Bronchial epithelial cell (primary cell): ENCODE results near the gene TSPAN32. TPM values are rescaled to one million over a fixed set of nuclear protein-coding genes. Genes with fewer than 3 reads are reported as not detected.

ENCODE experiments used
- DNase-seq: peaks from one replicate; pipeline ENCODE4 v3.0.0-alpha.2; 2010; ENCODE audit warnings: low read depth
- FAIRE-seq: peaks from 2 replicates; lab custom pipeline; 2011; peaks lifted over from hg19 to GRCh38; lab: Jason Lieb, UNC
- H3K27me3 ChIP-seq: 2 replicates; pipeline ENCODE4 v1.5.1; 2011; ENCODE audit warnings: low read length; ENCODE audit not compliant: control insufficient read depth, insufficient read depth
- H3K36me3 ChIP-seq: 2 replicates; pipeline ENCODE4 v1.5.1; 2011; ENCODE audit warnings: low read length; ENCODE audit not compliant: control insufficient read depth, insufficient read depth
- H3K4me3 ChIP-seq: 2 replicates; pipeline ENCODE4 v1.5.1; 2011; ENCODE audit warnings: mild to moderate bottlenecking, low read depth, low read length, control low read depth
- CTCF ChIP-seq: IDR thresholded peaks from 2 replicates; pipeline ENCODE4 v1.5.1; 2011; ENCODE audit warnings: mild to moderate bottlenecking, moderate library complexity, low read length, control low read depth, inconsistent platforms; ENCODE audit not compliant: insufficient read depth, severe bottlenecking
- total RNA-seq: library from RNA; depleted of rRNA; stranded (reverse); fragments of >200 nt; gene quantifications from 2 replicates; pipeline ENCODE4 v1.2.1, GENCODE V29; 2014

The TSPAN32 gene
- total RNA-seq, 1 donor from 2014 or later: not detected

DNA sequence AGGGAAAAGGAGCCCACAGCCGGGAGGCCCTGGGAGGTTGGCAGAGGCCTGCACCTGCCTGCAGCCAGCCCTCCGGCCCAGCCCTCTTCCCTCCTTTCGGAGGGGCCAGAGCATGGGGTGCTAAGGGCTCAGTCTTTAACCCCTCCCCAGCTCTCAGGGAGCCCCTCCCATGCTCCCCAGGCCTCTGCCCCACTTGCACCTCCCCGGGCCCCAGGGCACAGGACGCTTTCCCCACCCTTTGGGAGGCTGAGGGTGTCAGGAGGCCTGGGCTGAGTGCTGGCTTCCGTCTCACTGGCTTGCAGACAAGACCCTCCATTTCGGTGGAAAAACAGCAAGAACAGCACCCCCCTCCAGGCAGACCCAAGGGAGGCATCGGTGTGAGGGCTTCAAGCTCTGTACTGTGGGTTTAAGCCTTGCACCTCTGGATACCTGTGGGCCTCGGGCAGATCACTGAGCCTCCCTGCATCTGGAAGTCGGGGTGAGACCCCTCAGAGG lies 38.7 kb upstream of the TSPAN32 start:
- Histone ChIP-seq H3K27me3 (peaks cover 3% of the 10 kb centered on the region), H3K4me3 (no peak overlapping the region), H3K36me3 (no peaks in the 10 kb centered on the region)
- DNase-seq: no peak
- no peak for TF ChIP-seq CTCF
- no peak for FAIRE-seq

- TF ChIP-seq CTCF: no peak
- Histone ChIP-seq H3K4me3 (no peak overlapping the region), H3K36me3 (no peaks in the 10 kb centered on the region), H3K27me3 (peaks cover 3% of the 10 kb centered on the region)
- DNase-seq (no peak), FAIRE-seq (no peak)
Observed at GRCh38 chr11:2263724-2264360, 38.0 kb upstream of the TSPAN32 start.

- H3K27me3 ChIP-seq: peaks cover 3% of the 10 kb centered on the region
- no peak for TF ChIP-seq CTCF
- no peak for FAIRE-seq
- H3K4me3 ChIP-seq: no peak overlapping the region
- H3K36me3 ChIP-seq: no peaks in the 10 kb centered on the region
- no peak for DNase-seq
Observed at GRCh38 chr11:2264366-2265053, 37.3 kb upstream of the TSPAN32 start.

- no peak for TF ChIP-seq CTCF
- DNase-seq: no peak
- H3K36me3 ChIP-seq: no peaks in the 10 kb centered on the region
- peaks cover 3% of the 10 kb centered on the region for H3K27me3 ChIP-seq
- no peak overlapping the region for H3K4me3 ChIP-seq
- no peak for FAIRE-seq
Observed at GRCh38 chr11:2265396-2265795, 36.4 kb upstream of the TSPAN32 start.

GRCh38 chr11:2265854-2266585 lies 35.8 kb upstream of the TSPAN32 start:
- FAIRE-seq: no peak
- TF ChIP-seq CTCF: no peak
- H3K27me3 ChIP-seq: peaks cover 3% of the 10 kb centered on the region
- H3K4me3 ChIP-seq: no peak overlapping the region
- no peak for DNase-seq
- no peaks in the 10 kb centered on the region for H3K36me3 ChIP-seq
